Amniotic epithelial cell (primary cell): ENCODE measurements around the gene DIP2C.
"Not testable (repeated sequence)": the region's sequence is repeated elsewhere in the genome, so short reads cannot be mapped to it uniquely, and the experiment has no call there.

ENCODE experiments used
- DNase-seq: peaks from one replicate; pipeline ENCODE4 v3.0.0-alpha.2; 2010; ENCODE audit warnings: low read depth

DIP2C gene

DNA sequence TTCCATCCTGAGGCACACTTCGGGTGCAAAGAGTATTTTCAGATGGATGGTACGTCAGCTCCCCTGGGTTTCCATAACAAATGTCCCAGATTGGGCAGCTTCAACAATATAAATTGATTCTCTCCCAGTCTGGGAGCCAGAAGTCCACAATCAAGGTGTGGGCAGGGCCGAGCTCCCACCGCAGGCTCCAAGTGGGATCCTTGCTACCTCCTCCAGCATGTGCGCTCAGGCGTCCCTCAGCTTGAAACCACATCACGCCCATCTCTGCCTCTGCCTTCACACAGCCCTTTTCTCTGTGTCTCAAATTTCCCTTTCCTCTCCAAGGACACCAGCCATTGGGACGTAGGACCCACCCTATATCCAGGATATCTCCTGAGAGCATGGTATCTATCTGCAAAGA lies 153.5 kb downstream of the DIP2C start:
- DNase-seq, result no peak

- no peak for DNase-seq
Measured at GRCh38 chr10:535051-535450, 154.4 kb downstream of the DIP2C start.

- DNase-seq, result no peak
Measured at GRCh38 chr10:534047-534566, 155.4 kb downstream of the DIP2C start.

GRCh38 chr10:533611-534010 lies 155.9 kb downstream of the DIP2C start:
- no peak for DNase-seq

DNA sequence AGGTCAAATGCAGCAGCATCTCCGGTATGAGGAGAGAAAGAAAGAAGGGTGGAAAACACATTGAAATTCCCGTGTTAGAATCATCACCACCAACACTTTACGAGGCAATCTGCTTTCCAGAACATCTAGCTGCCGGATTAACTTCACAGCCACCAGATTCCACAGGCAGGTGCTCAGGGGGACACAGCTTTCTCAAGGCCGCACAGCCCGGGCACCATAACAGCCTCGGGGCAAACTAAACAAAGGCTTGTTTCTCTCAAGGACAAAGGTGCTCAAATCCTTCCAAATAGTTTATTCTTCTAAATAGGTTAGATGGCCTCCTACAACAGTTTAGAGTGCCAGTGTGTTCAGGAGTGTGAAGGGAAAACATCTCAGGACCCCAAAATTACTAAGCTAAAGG lies 156.3 kb downstream of the DIP2C start:
- DNase-seq, result no peak

DNA sequence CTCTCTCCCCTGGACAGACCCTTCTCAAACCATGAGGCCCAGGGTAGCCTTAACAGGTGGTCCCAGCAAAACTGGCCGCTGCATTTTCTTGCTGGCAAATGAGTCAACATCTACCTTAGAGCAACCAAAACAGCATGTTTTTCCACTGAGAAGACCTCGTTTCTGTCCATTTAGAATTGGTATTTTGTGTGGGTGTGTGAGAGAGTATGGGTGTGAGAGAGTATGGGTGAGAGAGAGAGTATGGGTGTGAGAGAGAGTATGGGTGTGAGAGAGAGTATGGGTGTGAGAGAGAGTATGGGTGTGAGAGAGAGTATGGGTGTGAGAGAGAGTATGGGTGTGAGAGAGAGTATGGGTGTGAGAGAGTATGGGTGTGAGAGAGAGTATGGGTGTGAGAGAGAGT lies 157.1 kb downstream of the DIP2C start:
- DNase-seq, result not testable (repeated sequence)

- DNase-seq, result no peak
Measured at GRCh38 chr10:531541-531940, 157.9 kb downstream of the DIP2C start.

- no peak for DNase-seq
Measured at GRCh38 chr10:530717-531116, 158.8 kb downstream of the DIP2C start.

- DNase-seq, result no peak
Measured at GRCh38 chr10:529468-530230, 159.8 kb downstream of the DIP2C start.

DNA sequence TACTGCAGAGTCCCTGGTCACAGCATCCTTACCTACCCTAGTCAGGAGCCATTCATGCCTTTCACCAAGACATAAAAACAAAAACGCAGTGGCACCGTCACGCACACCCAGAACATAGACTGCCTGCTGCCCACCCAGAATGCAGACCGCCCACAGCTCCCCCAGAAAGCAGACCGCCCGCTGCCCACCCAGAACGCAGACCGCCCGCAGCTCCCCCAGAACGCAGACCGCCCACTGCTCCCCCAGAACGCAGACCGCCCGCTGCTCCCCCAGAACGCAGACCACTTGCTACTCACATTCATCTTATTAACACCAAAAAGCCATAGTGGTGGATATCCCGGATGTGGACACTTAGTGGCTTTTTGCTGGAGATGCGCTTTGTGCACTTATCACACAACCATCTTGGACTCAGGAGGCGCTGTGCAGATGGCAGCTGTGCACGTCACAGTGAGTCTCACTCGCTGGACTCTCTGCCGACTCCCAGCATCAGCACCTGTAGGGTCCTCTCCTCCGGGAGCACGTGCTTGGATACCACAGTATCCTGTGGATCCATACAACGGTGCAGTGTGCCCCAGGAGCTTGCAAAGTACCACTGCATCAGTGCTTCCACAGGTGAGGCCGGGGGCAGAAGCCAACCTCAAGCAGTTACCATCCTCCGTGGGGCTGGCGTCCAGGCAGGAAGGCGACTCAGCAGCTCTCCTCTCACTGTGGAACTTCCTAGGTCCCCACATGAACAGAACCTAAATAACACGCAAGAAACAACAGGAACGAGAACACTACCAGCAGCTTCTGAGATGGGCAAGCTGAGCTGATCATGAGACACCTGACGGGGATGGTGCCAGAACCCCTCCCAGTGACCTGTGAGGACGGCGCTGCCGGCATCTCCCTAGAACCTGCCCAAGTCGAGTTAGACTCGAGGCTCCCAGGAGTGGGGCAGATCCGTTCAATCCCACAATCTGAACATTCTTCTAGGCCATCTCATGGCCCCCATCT lies 161.0 kb downstream of the DIP2C start:
- no peak for DNase-seq

- no peak for DNase-seq
Measured at GRCh38 chr10:527416-527815, 162.1 kb downstream of the DIP2C start.

DNA sequence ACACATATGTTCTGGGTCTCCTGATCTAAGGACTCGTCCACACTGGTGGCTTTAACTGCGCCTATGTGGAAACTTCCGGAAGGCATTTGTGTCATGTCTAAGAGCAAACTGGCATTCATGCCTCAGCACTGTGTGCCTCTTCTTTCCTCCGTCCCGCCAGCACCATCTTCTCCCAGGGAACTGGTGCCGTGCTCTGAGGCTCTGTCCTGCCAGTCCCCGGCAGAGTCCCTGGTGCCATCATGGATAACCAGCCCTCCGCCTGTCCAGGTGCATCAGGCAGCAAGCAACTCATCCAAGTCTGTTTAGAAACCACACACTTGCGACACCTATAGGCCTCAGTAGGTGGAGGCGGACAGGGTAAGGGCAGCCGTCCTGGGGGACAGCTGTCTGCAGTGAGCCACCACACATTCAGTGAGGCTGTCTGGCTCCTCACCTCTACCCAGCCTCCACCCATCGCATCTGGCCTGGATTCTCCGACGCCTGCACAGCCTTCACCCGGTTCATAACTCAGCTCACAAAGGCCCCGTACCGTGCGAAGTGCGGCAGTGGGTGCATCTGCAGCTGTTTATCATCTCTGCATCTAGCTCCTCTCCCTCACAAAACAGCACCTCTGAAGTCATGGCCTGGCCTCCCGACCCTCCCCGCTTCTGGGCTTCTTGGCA lies 162.7 kb downstream of the DIP2C start:
- no peak for DNase-seq

DNA sequence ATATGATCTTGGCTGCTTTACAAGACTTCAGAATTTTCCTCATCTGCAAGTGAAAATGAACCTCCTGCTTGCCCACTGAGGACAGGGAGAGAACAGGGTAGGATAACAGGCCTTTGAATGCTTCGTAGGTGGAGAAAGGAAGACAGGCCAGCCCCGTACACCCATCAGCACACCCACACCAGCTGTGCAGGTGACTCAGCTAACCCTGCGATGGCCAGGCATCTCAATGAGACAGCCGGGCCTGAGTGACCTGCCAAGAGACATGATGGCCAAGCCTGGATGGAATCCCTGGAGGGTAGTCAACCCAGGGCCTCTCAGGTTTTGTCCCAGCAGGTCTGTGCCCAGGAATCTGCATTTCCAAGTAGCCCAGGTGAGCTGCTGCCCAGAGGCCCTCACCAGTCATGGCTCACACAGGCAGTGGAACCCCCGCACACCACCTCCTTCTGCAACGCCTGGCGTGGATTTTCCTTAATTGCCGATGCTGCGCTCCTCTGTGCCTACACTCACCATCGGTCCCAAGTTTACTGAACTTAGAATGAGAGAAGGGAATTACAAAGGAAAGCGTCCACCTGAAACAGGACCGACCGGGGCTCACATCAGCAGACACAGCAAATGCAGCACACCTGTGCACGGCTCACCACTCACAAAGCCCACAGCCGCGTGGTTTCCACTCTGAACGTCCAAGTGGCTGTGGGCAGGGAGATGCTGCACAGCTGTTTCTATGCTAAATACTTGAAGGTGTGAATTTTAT lies 163.7 kb downstream of the DIP2C start:
- no peak for DNase-seq

DNA sequence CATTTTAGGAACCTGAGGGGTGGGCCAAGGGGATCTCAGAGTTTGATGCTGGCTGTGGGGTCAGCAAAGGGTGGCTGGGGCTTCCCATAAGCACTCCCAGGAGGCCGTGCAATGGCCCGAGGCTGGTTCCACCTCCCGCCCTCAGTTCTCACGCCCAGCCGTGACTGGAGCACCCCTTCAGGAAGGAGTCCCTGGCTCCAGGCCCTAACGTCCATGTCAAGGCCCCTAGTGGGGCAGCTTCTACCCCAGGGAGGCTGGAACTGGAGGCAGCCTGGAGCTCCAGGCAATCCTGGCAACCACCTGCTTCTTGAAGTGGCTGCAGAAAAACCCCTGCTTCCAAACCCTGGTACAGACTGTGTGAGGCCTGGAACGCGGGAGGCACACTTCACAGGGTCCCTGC lies 165.5 kb downstream of the DIP2C start:
- no peak for DNase-seq

- no peak for DNase-seq
Measured at GRCh38 chr10:522350-522749, 167.1 kb downstream of the DIP2C start.

- no peak for DNase-seq
Measured at GRCh38 chr10:521261-522250, 167.9 kb downstream of the DIP2C start.

DNA sequence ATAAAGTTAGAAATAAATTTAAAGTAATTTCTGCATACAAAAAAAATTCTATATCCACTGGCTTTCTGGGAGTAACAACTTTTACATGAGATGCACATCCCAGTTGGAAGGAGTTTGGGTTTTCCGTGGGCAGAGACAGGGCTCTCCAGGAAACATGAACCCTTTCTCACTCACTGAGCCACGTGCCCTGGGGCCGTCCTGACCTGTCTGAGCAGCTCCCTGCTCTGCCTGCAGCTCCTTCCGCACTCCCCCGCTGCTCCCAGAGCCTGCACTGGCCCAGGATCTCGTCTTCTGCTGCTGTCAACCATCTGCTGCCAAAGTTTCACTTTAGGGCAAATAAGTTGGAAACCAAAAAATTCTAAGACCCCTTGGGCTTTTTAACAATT lies 169.1 kb downstream of the DIP2C start:
- no peak for DNase-seq

DNA sequence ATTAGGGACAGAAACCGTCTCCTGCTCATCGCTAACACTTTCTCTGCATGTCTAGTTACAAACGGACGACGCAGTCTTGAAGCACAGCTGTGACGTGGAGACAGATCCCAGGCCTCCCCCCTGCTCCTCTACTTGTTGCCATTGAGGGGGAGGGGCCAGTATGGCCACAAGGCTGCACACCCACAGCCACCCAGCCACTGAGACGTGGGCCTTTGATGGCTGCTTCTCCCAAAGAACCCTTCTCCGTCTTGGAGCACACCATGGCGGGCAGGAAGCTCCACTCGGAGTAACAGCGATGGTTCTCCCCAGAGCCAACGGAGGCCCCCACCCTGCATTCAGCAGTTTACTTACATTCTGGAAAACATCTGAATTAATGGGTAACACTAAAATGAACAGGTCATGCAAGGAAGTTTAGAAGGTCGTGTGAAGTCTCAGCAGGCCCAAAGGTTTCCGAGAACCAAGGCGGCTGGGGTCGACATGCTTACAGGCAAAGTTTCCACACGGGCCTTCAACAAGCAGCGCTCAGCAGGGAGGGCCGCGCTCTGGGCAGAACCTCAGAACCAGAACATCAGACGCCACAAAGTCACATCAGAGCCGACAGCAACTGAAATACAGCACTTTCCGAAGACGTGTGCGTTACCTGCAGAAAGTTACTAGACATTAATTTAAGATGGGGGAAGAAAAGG lies 169.6 kb downstream of the DIP2C start:
- DNase-seq, result no peak

GRCh38 chr10:519055-519715 lies 170.3 kb downstream of the DIP2C start:
- no peak for DNase-seq
